H1 (cell line): Measurements from ENCODE around the gene SCAP. TPM values are rescaled to one million over a fixed set of nuclear protein-coding genes. Genes with fewer than 3 reads are reported as not detected.
A peak's percentile ranks its signal among the peaks of the same experiment; 100 is the strongest.

ENCODE experiments used
- CTCF ChIA-PET: fragments of 300-600 bp; sonication (Branson Sonifier 250); formaldehyde crosslinking; loops from one replicate; lab custom pipeline; 2021; ENCODE audit not compliant: partially characterized antibody; lab: Charles Lee
- POLR2A ChIA-PET: fragments of 300-600 bp; sonication (Branson Sonifier 250); formaldehyde crosslinking; loops from one replicate; lab custom pipeline; 2021; ENCODE audit warnings: inconsistent platforms; ENCODE audit not compliant: partially characterized antibody; lab: Charles Lee
- DNase-seq, 2 experiments: peaks; one replicate each; pipeline versions ENCODE4 v3.0.0 to v3.0.0-alpha.2; 2010 to 2022; ENCODE audit warnings: low spot score in 2 of 2, low read depth in 1 of 2, mixed read lengths in 1 of 2
- FAIRE-seq: peaks from 2 replicates; lab custom pipeline; 2011; peaks lifted over from hg19 to GRCh38; lab: Jason Lieb, UNC
- H2AFZ ChIP-seq: 2 replicates; pipeline ENCODE4 v1.8.1; 2012; ENCODE audit warnings: low read length, inconsistent platforms
- H2AK5ac ChIP-seq: 2 replicates; pipeline ENCODE4 v1.6.1; 2013; ENCODE audit warnings: low read depth, low read length
- H2BK120ac ChIP-seq: replicated peaks from 2 replicates; pipeline ENCODE3; 2013; ENCODE audit warnings: low read depth, low read length, inconsistent platforms
- H2BK12ac ChIP-seq: 2 replicates; pipeline ENCODE4 v1.6.1; 2013; ENCODE audit warnings: low read depth, low read length
- H2BK15ac ChIP-seq: 2 replicates; pipeline ENCODE4 v1.6.1; 2013; ENCODE audit warnings: low read length
- H2BK20ac ChIP-seq: 2 replicates; pipeline ENCODE4 v1.6.1; 2013; ENCODE audit warnings: low read length
- H2BK5ac ChIP-seq: 2 replicates; pipeline ENCODE4 v1.6.1; 2013; ENCODE audit warnings: low read depth, low read length
- H3K14ac ChIP-seq: 2 replicates; pipeline ENCODE4 v1.6.1; 2013; ENCODE audit warnings: inconsistent platforms; ENCODE audit not compliant: insufficient read length
- H3K18ac ChIP-seq: 2 replicates; pipeline ENCODE4 v1.6.1; 2013; ENCODE audit warnings: low read length; ENCODE audit errors: extremely low read depth
- H3K23ac ChIP-seq: 2 replicates; pipeline ENCODE4 v1.6.1; 2013; ENCODE audit warnings: inconsistent platforms; ENCODE audit not compliant: insufficient read length
- H3K23me2 ChIP-seq: 2 replicates; pipeline ENCODE4 v1.6.1; 2013; ENCODE audit warnings: low read depth, low read length
- H3K27ac ChIP-seq: 2 replicates; pipeline ENCODE4 v1.6.1; 2011; ENCODE audit warnings: low read depth, low read length, inconsistent platforms
- H3K27me3 ChIP-seq, 4 experiments: replicated peaks in 1 of 4; 1 replicate in 1 of 4; 2 replicates in 3 of 4; pipeline versions ENCODE4 v1.6.1 to v1.8.1; 2011 to 2013; ENCODE audit warnings: low read length in 3 of 4, mild to moderate bottlenecking in 3 of 4, inconsistent platforms in 2 of 4, mixed read lengths in 2 of 4, moderate library complexity in 1 of 4; ENCODE audit not compliant: control insufficient read depth in 3 of 4, insufficient read depth in 3 of 4; ENCODE audit errors: extremely low read depth in 1 of 4
- H3K36me3 ChIP-seq, 4 experiments: 2 replicates each; pipeline versions ENCODE4 v1.6.1 to v1.8.1; 2011 to 2013; ENCODE audit warnings: mild to moderate bottlenecking in 4 of 4, low read length in 3 of 4, moderate library complexity in 2 of 4, control low read depth in 1 of 4, inconsistent platforms in 1 of 4; ENCODE audit not compliant: insufficient read depth in 4 of 4, control insufficient read depth in 2 of 4
- H3K4ac ChIP-seq: replicated peaks from 2 replicates; pipeline ENCODE3; 2013; ENCODE audit warnings: low read length, low read depth, mixed read lengths, inconsistent platforms; ENCODE audit not compliant: insufficient read length
- H3K4me1 ChIP-seq, 4 experiments: replicated peaks in 1 of 4; 1 replicate in 1 of 4; 2 replicates in 3 of 4; pipeline versions ENCODE4 v1.6.1 to v1.8.1; 2011 to 2013; ENCODE audit warnings: low read length in 3 of 4, inconsistent platforms in 2 of 4, mixed read lengths in 1 of 4; ENCODE audit not compliant: insufficient read depth in 4 of 4, control insufficient read depth in 3 of 4
- H3K4me2 ChIP-seq, 2 experiments: 2 replicates each; pipeline versions ENCODE4 v1.6.1 to v1.8.1; 2011 to 2013; ENCODE audit warnings: low read depth in 2 of 2, low read length in 2 of 2, control low read depth in 1 of 2, inconsistent platforms in 1 of 2, mild to moderate bottlenecking in 1 of 2; ENCODE audit not compliant: insufficient read depth in 1 of 2
- H3K4me3 ChIP-seq, 4 experiments: fragments of 200-600, 300-600 bp in 1 of 4; sonication (generic), shearing (Covaris generic), sonication (Bioruptor Twin) in 1 of 4; 2 replicates each; pipeline versions ENCODE4 v1.5.1 to v1.8.1; 2011 to 2016; ENCODE audit warnings: low read length in 4 of 4, low read depth in 3 of 4, control low read depth in 2 of 4, inconsistent platforms in 2 of 4, mild to moderate bottlenecking in 2 of 4, mixed read lengths in 1 of 4, moderate library complexity in 1 of 4; ENCODE audit not compliant: insufficient read depth in 2 of 4; ENCODE audit errors: extremely low read depth in 1 of 4
- H3K56ac ChIP-seq: replicated peaks from 2 replicates; pipeline ENCODE3; 2013; ENCODE audit warnings: low read depth, mild to moderate bottlenecking, mixed read lengths, low read length, inconsistent platforms; ENCODE audit not compliant: insufficient read length
- H3K79me1 ChIP-seq: 2 replicates; pipeline ENCODE4 v1.6.1; 2013; ENCODE audit warnings: low read depth, low read length, control low read depth
- H3K79me2 ChIP-seq, 2 experiments: 2 replicates each; pipeline versions ENCODE4 v1.6.1 to v1.8.1; 2012 to 2013; ENCODE audit warnings: low read length in 2 of 2, mild to moderate bottlenecking in 2 of 2, inconsistent platforms in 1 of 2; ENCODE audit not compliant: insufficient read depth in 2 of 2, control insufficient read depth in 1 of 2
- H3K9ac ChIP-seq, 4 experiments: replicated peaks in 1 of 4; 1 replicate in 1 of 4; 2 replicates in 3 of 4; pipeline versions ENCODE4 v1.6.1 to v1.8.1; 2011 to 2013; ENCODE audit warnings: low read depth in 3 of 4, low read length in 3 of 4, control low read depth in 2 of 4, mild to moderate bottlenecking in 2 of 4, moderate library complexity in 2 of 4, inconsistent platforms in 1 of 4; ENCODE audit errors: extremely low read depth in 1 of 4
- H3K9me3 ChIP-seq, 2 experiments: 2 replicates each; pipeline versions ENCODE4 v1.6.1 to v1.8.1; 2012 to 2013; ENCODE audit warnings: mild to moderate bottlenecking in 2 of 2, moderate library complexity in 2 of 2, control low read depth in 1 of 2, inconsistent platforms in 1 of 2, low read depth in 1 of 2, low read length in 1 of 2, mixed read lengths in 1 of 2; ENCODE audit not compliant: insufficient read depth in 2 of 2
- H4K20me1 ChIP-seq, 2 experiments: replicated peaks in 1 of 2; 2 replicates each; pipeline versions ENCODE3 to v1.8.1; 2011 to 2013; ENCODE audit warnings: inconsistent platforms in 2 of 2, low read length in 2 of 2, mild to moderate bottlenecking in 1 of 2; ENCODE audit not compliant: insufficient read depth in 2 of 2, control insufficient read depth in 1 of 2
- H4K5ac ChIP-seq: 2 replicates; pipeline ENCODE4 v1.6.1; 2013; ENCODE audit warnings: low read length, low read depth, mixed read lengths, inconsistent platforms; ENCODE audit not compliant: insufficient read length
- H4K8ac ChIP-seq: 2 replicates; pipeline ENCODE4 v1.8.0; 2013; ENCODE audit warnings: mild to moderate bottlenecking, moderate library complexity, low read length, inconsistent platforms; ENCODE audit not compliant: insufficient read depth; ENCODE audit errors: extremely low read depth
- H4K91ac ChIP-seq: replicated peaks from 2 replicates; pipeline ENCODE3; 2013; ENCODE audit warnings: low read length, mixed read lengths, inconsistent platforms; ENCODE audit not compliant: insufficient read length
- CEBPB ChIP-seq: IDR thresholded peaks from 2 replicates; pipeline ENCODE4 v1.6.1; 2012; ENCODE audit warnings: low read depth, low read length
- JUND ChIP-seq: IDR thresholded peaks from 2 replicates; pipeline ENCODE4 v1.6.1; 2011; ENCODE audit warnings: mild to moderate bottlenecking, improper control_type of control experiment, low read length
- WGBS, 2 experiments: shearing (Covaris generic) in 1 of 2; methylation state at CpG; one replicate each; pipeline versions ENCODE4 v1.1.6 to v1.1.7; 2013 to 2015; ENCODE audit warnings: low lambda C conversion rate in 2 of 2, mixed read lengths in 2 of 2, inconsistent platforms in 1 of 2, low coverage in 1 of 2, missing lambda C conversion rate in 1 of 2; ENCODE audit not compliant: insufficient replicate concordance in 2 of 2, insufficient coverage in 1 of 2, insufficient read length in 1 of 2; ENCODE audit errors: extremely low coverage in 1 of 2, missing lambda C conversion rate in 1 of 2; 5-methylcytosine and 5-hydroxymethylcytosine counted together
- polyA plus RNA-seq, 7 experiments: library from polyadenylated mRNA; depleted of rRNA in 3 of 7; stranded (reverse) in 5 of 7; unstranded in 2 of 7; fragments of >200 nt in 5 of 7; fragments of 200-250 nt in 2 of 7; gene quantifications; 1 replicate in 5 of 7; 2 replicates in 1 of 7; 4 replicates in 1 of 7; pipeline versions ENCODE4 v1.2.1 to v1.2.3, GENCODE V29; 2011 to 2013; ENCODE audit warnings: missing spikeins in 2 of 7, mixed read lengths in 2 of 7
- total RNA-seq: library from RNA; stranded (reverse); fragmentation: NEBNext Ultra II Directional; extraction: Animal tissue kit (Norgen Biotek cat#: 25700); gene quantifications from 2 replicates; pipeline ENCODE4 v1.2.1, GENCODE V29; 2021

Gene SCAP
- total and polyA plus RNA-seq, 2 of the 8 experiments (the other 6 are each of a cell fraction or from before 2014, with no cell fraction given), result 74.0 to 114 TPM

GRCh38 chr3:47455806-47456452, 19.8 kb downstream of the SCAP start:
- TF ChIP-seq CEBPB, result peak; percentile 81; the same call in 1 of the 2 replicates
- no peak for TF ChIP-seq JUND
- H3K4me2 ChIP-seq, result no peak overlapping the region
- H3K27me3 ChIP-seq, result no peaks in the 10 kb centered on the region
- H3K79me1 ChIP-seq, result peaks cover 2% of the 10 kb centered on the region; the same call in 1 of the 2 replicates
- no peak overlapping the region for H2BK5ac ChIP-seq
- no peak overlapping the region for H3K14ac ChIP-seq
- no peak overlapping the region for H3K9ac ChIP-seq
- 0 out of 7 replicates have a peak, but pooled peaks cover 0 to 2% (median 0%) of the 10 kb centered on the region in 4 experiments for H3K4me1 ChIP-seq
- no peak overlapping the region for H3K56ac ChIP-seq
- H3K36me3 ChIP-seq, result no peaks in the 10 kb centered on the region
- CTCF ChIA-PET, result interaction anchor here (0.6 to 1.0 kb wide), 3 partner anchors 14 to 634 kb away, joined by 3 to 5 read pairs (median 3); no protein-coding TSS in a partner anchor
- H3K27ac ChIP-seq, result no peak overlapping the region
- WGBS, 2 experiments, result 91% methylated on average over 3 of the region's 3 CpGs; no CpG with 5 or more reads in 1 of the 2 experiments
- no peak overlapping the region for H2BK15ac ChIP-seq
- no peak overlapping the region for H2BK120ac ChIP-seq
- no peaks in the 10 kb centered on the region for H3K9me3 ChIP-seq
- peaks cover 6 to 75% of the 10 kb centered on the region in 2 experiments for H3K79me2 ChIP-seq
- H3K4ac ChIP-seq, result no peak overlapping the region
- H4K5ac ChIP-seq, result no peak overlapping the region
- no peak overlapping the region for H2AK5ac ChIP-seq
- peaks cover 0 to 7% of the 10 kb centered on the region in 2 experiments for H4K20me1 ChIP-seq
- POLR2A ChIA-PET, result interaction anchor here (1.2 to 2.3 kb wide), 2 partner anchors 11 to 25 kb away, joined by 3 to 6 read pairs; no protein-coding TSS in a partner anchor
- H4K91ac ChIP-seq, result no peak overlapping the region
- no peak overlapping the region for H2AFZ ChIP-seq
- H4K8ac ChIP-seq, result no peak overlapping the region
- no peak overlapping the region for H2BK12ac ChIP-seq
- no peak overlapping the region for H3K23ac ChIP-seq
- no peak for FAIRE-seq
- no peaks in the 10 kb centered on the region for H3K23me2 ChIP-seq
- H3K18ac ChIP-seq, result no peak overlapping the region
- H3K4me3 ChIP-seq, result no peak overlapping the region
- DNase-seq, result no peak
- no peak overlapping the region for H2BK20ac ChIP-seq
